Naive thymus-derived CD4-positive, alpha-beta T cell (primary cell): ENCODE results near the gene DIAPH2. TPM values are rescaled to one million over a fixed set of nuclear protein-coding genes. Genes with fewer than 3 reads are reported as not detected.

ENCODE experiments used
- ATAC-seq: fragments of 150-1000 bp; cut with Tn5 transposase; 2 replicates; pipeline ENCODE4 v1.10.0; 2021; ENCODE audit warnings: mild to moderate bottlenecking, moderate library complexity
- CTCF ChIA-PET: fragments of 350-600 bp; sonication (Branson Sonifier 250); formaldehyde crosslinking; loops from one replicate; lab custom pipeline; 2021; ENCODE audit warnings: antibody characterized with exemption; lab: Charles Lee
- POLR2A ChIA-PET: fragments of 350-600 bp; sonication (Branson Sonifier 250); formaldehyde crosslinking; loops from one replicate; lab custom pipeline; 2021; ENCODE audit warnings: antibody characterized with exemption, inconsistent platforms; lab: Charles Lee
- DNase-seq, 9 donors: peaks; one replicate each; pipeline versions ENCODE4 v3.0.0 to v3.0.0-alpha.2; 2020 to 2022; ENCODE audit warnings: mixed read lengths in 1 of 9
- H3K27ac ChIP-seq: one replicate; pipeline ENCODE4 v1.7.0; 2013; ENCODE audit warnings: mild to moderate bottlenecking, low read depth, low read length, moderate library complexity
- H3K27me3 ChIP-seq, 2 donors: one replicate each; pipeline ENCODE4 v1.7.0; 2013; ENCODE audit warnings: low read length in 2 of 2, mild to moderate bottlenecking in 2 of 2, moderate library complexity in 2 of 2; ENCODE audit not compliant: control insufficient read depth in 2 of 2, insufficient read depth in 2 of 2
- H3K36me3 ChIP-seq, 3 experiments: 1 replicate in 2 of 3; 2 replicates in 1 of 3; pipeline ENCODE4 v1.7.0; 2013; ENCODE audit warnings: low read length in 3 of 3, mild to moderate bottlenecking in 3 of 3, moderate library complexity in 1 of 3; ENCODE audit not compliant: insufficient read depth in 3 of 3, control insufficient read depth in 2 of 3
- H3K4me1 ChIP-seq, 2 donors: one replicate each; pipeline ENCODE4 v1.7.0; 2013; ENCODE audit warnings: low read length in 2 of 2, mild to moderate bottlenecking in 2 of 2, moderate library complexity in 1 of 2; ENCODE audit not compliant: control insufficient read depth in 2 of 2, insufficient read depth in 2 of 2
- H3K4me3 ChIP-seq: 2 replicates; pipeline ENCODE4 v1.7.0; 2013; ENCODE audit warnings: mild to moderate bottlenecking, low read length
- H3K9me3 ChIP-seq, 3 experiments: 1 replicate in 2 of 3; 2 replicates in 1 of 3; pipeline ENCODE4 v1.7.0; 2013; ENCODE audit warnings: low read length in 3 of 3; ENCODE audit not compliant: control insufficient read depth in 2 of 3
- H3K27ac Mint-ChIP-seq, 9 donors: one replicate each; pipeline ENCODE4 v1.8.0; 2020 to 2022; ENCODE audit warnings: mixed read lengths in 9 of 9, mild to moderate bottlenecking in 8 of 9, moderate library complexity in 5 of 9, inconsistent platforms in 2 of 9
- H3K27me3 Mint-ChIP-seq, 5 donors: one replicate each; pipeline ENCODE4 v1.8.0; 2021 to 2022; ENCODE audit warnings: mixed read lengths in 5 of 5, mild to moderate bottlenecking in 1 of 5
- H3K36me3 Mint-ChIP-seq, 5 donors: one replicate each; pipeline ENCODE4 v1.8.0; 2020 to 2022; ENCODE audit warnings: mixed read lengths in 5 of 5, mild to moderate bottlenecking in 3 of 5, inconsistent platforms in 1 of 5
- H3K4me1 Mint-ChIP-seq, 7 donors: one replicate each; pipeline ENCODE4 v1.8.0; 2020 to 2022; ENCODE audit warnings: mixed read lengths in 7 of 7, mild to moderate bottlenecking in 3 of 7, inconsistent platforms in 1 of 7
- H3K4me3 Mint-ChIP-seq, 10 donors: one replicate each; pipeline ENCODE4 v1.8.0; 2020 to 2022; ENCODE audit warnings: mild to moderate bottlenecking in 10 of 10, mixed read lengths in 10 of 10, moderate library complexity in 6 of 10, inconsistent platforms in 2 of 10
- H3K9me3 Mint-ChIP-seq, 11 donors: one replicate each; pipeline ENCODE4 v1.8.0; 2020 to 2022; ENCODE audit warnings: mixed read lengths in 11 of 11, mild to moderate bottlenecking in 4 of 11, inconsistent platforms in 1 of 11, moderate library complexity in 1 of 11
- intact Hi-C, 2 donors: fragments of 100-400 bp; cut with micrococcal nuclease; formaldehyde crosslinking; loops; one replicate each; pipeline ENCODE4 v1.15.1; 2023
- polyA plus RNA-seq, 2 donors: library from polyadenylated mRNA; unstranded; fragments of 300-500 nt; fragmentation: Illumina TruSeq; gene quantifications; one replicate each; pipeline ENCODE4 v1.2.3, GENCODE V29; 2021
- total RNA-seq, 6 experiments: library from RNA in 5 of 6; stranded (reverse) in 5 of 6; gene quantifications; 1 replicate in 5 of 6; 2 replicates in 1 of 6; pipeline ENCODE4 v1.2.3 and lab custom pipeline; 2021 to 2026

Gene DIAPH2
- total and polyA plus RNA-seq, 7 experiments from 2014 or later = 4.2 to 23.9 (median 6.9) TPM

GRCh38 chrX:97504431-97504830 lies 819.8 kb downstream of the DIAPH2 start:
- no peak overlapping the region for H3K27ac ChIP-seq
- no peak for DNase-seq
- Mint-ChIP-seq H3K4me3 (no peak overlapping the region), H3K36me3 (no peaks in the 10 kb centered on the region), H3K27me3 (no peaks in the 10 kb centered on the region), H3K27ac (no peak overlapping the region), H3K9me3 (peaks cover 0 to 2% (median 0%) of the 10 kb centered on the region in 11 donors), H3K4me1 (no peaks in the 10 kb centered on the region)
- ChIA-PET CTCF (no interaction called here), POLR2A (no interaction called here)
- no peaks in the 10 kb centered on the region for H3K27me3 ChIP-seq
- no peak overlapping the region for H3K4me3 ChIP-seq
- no peaks in the 10 kb centered on the region for H3K9me3 ChIP-seq
- intact Hi-C loops = no loop called here
- H3K36me3 ChIP-seq = no peaks in the 10 kb centered on the region
- H3K4me1 ChIP-seq = no peaks in the 10 kb centered on the region
- no peak for ATAC-seq

- ChIA-PET CTCF (no interaction called here), POLR2A (no interaction called here)
- ATAC-seq = no peak
- DNase-seq = no peak
- Mint-ChIP-seq H3K27me3 (no peaks in the 10 kb centered on the region), H3K36me3 (peaks cover 0 to 3% (median 0%) of the 10 kb centered on the region in 5 donors), H3K4me3 (no peak overlapping the region), H3K9me3 (peaks cover 0 to 3% (median 0%) of the 10 kb centered on the region in 11 donors), H3K27ac (no peak overlapping the region), H3K4me1 (peaks cover 0 to 2% (median 0%) of the 10 kb centered on the region in 7 donors)
- H3K36me3 ChIP-seq = no peaks in the 10 kb centered on the region
- H3K27ac ChIP-seq = no peak overlapping the region
- H3K27me3 ChIP-seq = no peaks in the 10 kb centered on the region
- no peaks in the 10 kb centered on the region for H3K4me1 ChIP-seq
- H3K4me3 ChIP-seq = no peak overlapping the region
- intact Hi-C loops = no loop called here
- no peaks in the 10 kb centered on the region for H3K9me3 ChIP-seq
Observed at GRCh38 chrX:97517763-97518162, 833.1 kb downstream of the DIAPH2 start.

DNA sequence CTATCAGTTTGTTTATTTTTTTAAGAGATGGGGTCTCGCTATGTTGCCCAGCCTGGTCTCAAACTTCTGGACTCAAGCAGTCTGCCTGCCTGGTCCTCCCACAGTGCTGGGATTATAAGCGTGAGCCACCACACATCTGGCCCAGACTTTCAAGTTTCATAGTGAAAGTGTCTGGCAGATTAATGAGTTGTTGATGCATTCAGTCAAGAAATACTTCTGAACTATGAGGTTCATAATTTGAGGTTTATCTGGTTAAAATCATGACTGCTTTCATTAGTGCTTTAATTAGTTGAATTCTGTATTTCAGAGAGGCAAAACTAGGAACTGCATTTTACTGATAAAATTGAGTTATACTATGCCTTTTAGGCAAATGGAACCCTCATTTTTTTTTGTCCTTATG lies 837.7 kb downstream of the DIAPH2 start:
- Mint-ChIP-seq H3K36me3 (peaks cover 0 to 13% (median 4%) of the 10 kb centered on the region in 5 donors), H3K27me3 (no peaks in the 10 kb centered on the region), H3K9me3 (peaks cover 0 to 14% (median 1%) of the 10 kb centered on the region in 11 donors), H3K4me1 (peaks cover 0 to 6% (median 0%) of the 10 kb centered on the region in 7 donors), H3K27ac (no peak overlapping the region), H3K4me3 (no peak overlapping the region)
- CTCF ChIA-PET = no interaction called here
- H3K9me3 ChIP-seq = no peaks in the 10 kb centered on the region
- POLR2A ChIA-PET = no interaction called here
- no peaks in the 10 kb centered on the region for H3K36me3 ChIP-seq
- no peak overlapping the region for H3K27ac ChIP-seq
- H3K4me1 ChIP-seq = no peaks in the 10 kb centered on the region
- ATAC-seq (no peak), DNase-seq (no peak)
- no peaks in the 10 kb centered on the region for H3K27me3 ChIP-seq
- H3K4me3 ChIP-seq = no peak overlapping the region
- intact Hi-C loops = no loop called here

GRCh38 chrX:97524340-97524739 lies 839.7 kb downstream of the DIAPH2 start:
- H3K27me3 Mint-ChIP-seq = no peaks in the 10 kb centered on the region
- intact Hi-C loops = no loop called here
- DNase-seq (no peak), ATAC-seq (no peak)
- H3K36me3 Mint-ChIP-seq = peaks cover 4 to 19% (median 6%) of the 10 kb centered on the region in 5 donors
- peaks cover 0 to 10% (median 0%) of the 10 kb centered on the region in 7 donors for H3K4me1 Mint-ChIP-seq
- Histone ChIP-seq H3K27me3 (no peaks in the 10 kb centered on the region), H3K4me1 (no peaks in the 10 kb centered on the region), H3K27ac (no peak overlapping the region), H3K4me3 (no peak overlapping the region), H3K36me3 (no peaks in the 10 kb centered on the region), H3K9me3 (no peaks in the 10 kb centered on the region)
- peaks cover 1 to 19% (median 9%) of the 10 kb centered on the region in 11 donors for H3K9me3 Mint-ChIP-seq
- no peak overlapping the region for H3K4me3 Mint-ChIP-seq
- H3K27ac Mint-ChIP-seq = no peak overlapping the region
- ChIA-PET CTCF (no interaction called here), POLR2A (no interaction called here)

DNA sequence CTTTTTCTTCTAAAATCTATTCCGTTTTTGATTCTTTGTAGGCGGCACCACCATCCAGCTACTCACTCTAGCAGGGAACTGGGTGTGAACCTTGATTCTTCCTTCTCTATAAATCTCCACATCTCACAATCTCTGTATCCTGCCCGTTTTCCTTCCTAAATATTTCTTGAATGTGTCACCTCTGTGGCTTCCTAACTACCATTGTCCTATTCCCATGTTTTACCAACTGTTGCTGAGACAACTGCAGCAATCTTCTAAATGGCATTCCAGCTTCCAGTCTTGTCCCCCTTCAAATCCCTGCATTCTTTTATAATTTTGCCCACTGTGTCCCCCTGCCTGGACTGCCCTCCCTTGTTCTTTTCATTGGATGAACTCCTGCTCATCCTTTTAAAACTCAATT lies 840.4 kb downstream of the DIAPH2 start:
- ChIA-PET POLR2A (no interaction called here), CTCF (no interaction called here)
- Histone ChIP-seq H3K9me3 (no peaks in the 10 kb centered on the region), H3K4me1 (no peaks in the 10 kb centered on the region), H3K4me3 (no peak overlapping the region), H3K36me3 (no peaks in the 10 kb centered on the region), H3K27me3 (no peaks in the 10 kb centered on the region), H3K27ac (no peak overlapping the region)
- Mint-ChIP-seq H3K27me3 (no peaks in the 10 kb centered on the region), H3K27ac (no peak overlapping the region), H3K9me3 (peaks cover 3 to 26% (median 13%) of the 10 kb centered on the region in 11 donors), H3K36me3 (peaks cover 4 to 25% (median 8%) of the 10 kb centered on the region in 5 donors), H3K4me1 (peaks cover 0 to 12% (median 0%) of the 10 kb centered on the region in 7 donors), H3K4me3 (no peak overlapping the region)
- DNase-seq (no peak), ATAC-seq (no peak)
- intact Hi-C loops = no loop called here

- Mint-ChIP-seq H3K27ac (no peak overlapping the region), H3K4me3 (no peak overlapping the region), H3K9me3 (peaks cover 3 to 34% (median 19%) of the 10 kb centered on the region in 11 donors), H3K27me3 (no peaks in the 10 kb centered on the region), H3K36me3 (peaks cover 6 to 25% (median 10%) of the 10 kb centered on the region in 5 donors), H3K4me1 (peaks cover 0 to 12% (median 0%) of the 10 kb centered on the region in 7 donors)
- Histone ChIP-seq H3K27ac (no peak overlapping the region), H3K36me3 (no peaks in the 10 kb centered on the region), H3K4me3 (no peak overlapping the region), H3K9me3 (no peaks in the 10 kb centered on the region), H3K27me3 (no peaks in the 10 kb centered on the region), H3K4me1 (no peaks in the 10 kb centered on the region)
- CTCF ChIA-PET = no interaction called here
- ATAC-seq (no peak), DNase-seq (no peak)
- POLR2A ChIA-PET = no interaction called here
- intact Hi-C loops = no loop called here
Observed at GRCh38 chrX:97525981-97526380, 841.3 kb downstream of the DIAPH2 start.

DNA sequence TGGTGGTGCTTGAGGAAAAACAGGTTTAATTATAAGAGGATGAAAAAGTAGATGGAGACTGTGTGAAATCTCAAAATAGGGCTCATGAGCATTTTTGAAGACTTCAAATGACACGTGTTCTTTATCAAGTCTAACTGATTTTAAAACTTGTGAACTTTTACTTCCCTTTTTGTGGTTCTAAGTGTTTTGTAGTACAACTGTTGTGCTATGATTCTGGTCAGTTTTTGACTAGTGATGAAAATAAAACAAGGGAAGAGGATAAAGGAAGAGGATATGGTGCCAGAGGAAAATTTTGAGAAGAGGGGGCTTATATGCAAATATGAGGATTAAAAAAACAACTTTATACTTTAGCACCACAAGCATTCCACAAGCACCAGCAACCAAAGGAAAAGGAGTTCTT lies 843.1 kb downstream of the DIAPH2 start:
- Histone ChIP-seq H3K9me3 (no peaks in the 10 kb centered on the region), H3K27ac (no peak overlapping the region), H3K36me3 (no peaks in the 10 kb centered on the region), H3K4me3 (no peak overlapping the region), H3K27me3 (no peaks in the 10 kb centered on the region), H3K4me1 (no peaks in the 10 kb centered on the region)
- ChIA-PET POLR2A (no interaction called here), CTCF (no interaction called here)
- ATAC-seq (no peak), DNase-seq (no peak)
- no peak overlapping the region for H3K4me3 Mint-ChIP-seq
- peaks cover 6 to 25% (median 10%) of the 10 kb centered on the region in 5 donors for H3K36me3 Mint-ChIP-seq
- H3K9me3 Mint-ChIP-seq = peaks cover 3 to 38% (median 22%) of the 10 kb centered on the region in 11 donors
- intact Hi-C loops = no loop called here
- H3K4me1 Mint-ChIP-seq = peaks cover 0 to 12% (median 0%) of the 10 kb centered on the region in 7 donors
- H3K27ac Mint-ChIP-seq = no peak overlapping the region
- no peaks in the 10 kb centered on the region for H3K27me3 Mint-ChIP-seq
